Endodermal cell (in vitro differentiated cells): Measurements from ENCODE around the gene PPFIA3. TPM values are rescaled to one million over a fixed set of nuclear protein-coding genes. Genes with fewer than 3 reads are reported as not detected.

Source experiments
- DNase-seq: peaks from one replicate; pipeline ENCODE4 v3.0.0-alpha.2; 2017
- H3K27ac ChIP-seq: 2 replicates; pipeline ENCODE4 v1.5.1; 2013; ENCODE audit warnings: mild to moderate bottlenecking, low read depth, low read length, moderate library complexity
- H3K27me3 ChIP-seq: 2 replicates; pipeline ENCODE4 v1.6.1; 2013; ENCODE audit warnings: mild to moderate bottlenecking, low read length, moderate library complexity; ENCODE audit not compliant: insufficient read depth, control insufficient read depth, poor library complexity, severe bottlenecking
- H3K36me3 ChIP-seq: 2 replicates; pipeline ENCODE4 v1.7.0; 2013; ENCODE audit warnings: mild to moderate bottlenecking, low read length, moderate library complexity; ENCODE audit not compliant: control insufficient read depth, insufficient read depth
- H3K4me1 ChIP-seq: one replicate; pipeline ENCODE4 v1.7.0; 2013; ENCODE audit warnings: low read length; ENCODE audit not compliant: control insufficient read depth, insufficient read depth
- H3K4me3 ChIP-seq: 2 replicates; pipeline ENCODE4 v1.5.1; 2013; ENCODE audit warnings: mild to moderate bottlenecking, low read length, moderate library complexity
- H3K9ac ChIP-seq: 2 replicates; pipeline ENCODE4 v1.6.1; 2013; ENCODE audit warnings: mild to moderate bottlenecking, low read length, moderate library complexity; ENCODE audit not compliant: poor library complexity, severe bottlenecking; ENCODE audit errors: extremely low read depth
- H3K9me3 ChIP-seq: 2 replicates; pipeline ENCODE4 v1.6.1; 2013; ENCODE audit warnings: mild to moderate bottlenecking, low read length, moderate library complexity; ENCODE audit not compliant: control insufficient read depth
- H3K27ac Mint-ChIP-seq: 2 replicates; pipeline ENCODE4 v1.8.0; 2020; ENCODE audit warnings: mixed read lengths
- H3K27me3 Mint-ChIP-seq: 2 replicates; pipeline ENCODE4 v1.8.0; 2021; ENCODE audit warnings: mild to moderate bottlenecking, mixed read lengths; ENCODE audit not compliant: insufficient read depth
- H3K36me3 Mint-ChIP-seq: 2 replicates; pipeline ENCODE4 v1.8.0; 2020; ENCODE audit warnings: low read depth, mixed read lengths
- H3K4me1 Mint-ChIP-seq: 2 replicates; pipeline ENCODE4 v1.8.0; 2020; ENCODE audit warnings: mixed read lengths
- H3K4me3 Mint-ChIP-seq: 2 replicates; pipeline ENCODE4 v1.8.0; 2020; ENCODE audit warnings: mild to moderate bottlenecking, moderate library complexity, mixed read lengths
- H3K9me3 Mint-ChIP-seq: 2 replicates; pipeline ENCODE4 v1.8.0; 2020; ENCODE audit warnings: mild to moderate bottlenecking, mixed read lengths
- CTCF ChIP-seq: fragments of 200-600 bp; sonication (generic); conservative IDR thresholded peaks from 2 replicates; pipeline ENCODE4 v1.5.0; 2021; ENCODE audit warnings: antibody characterized with exemption, mild to moderate bottlenecking
- WGBS, 2 experiments: methylation state at CpG; one replicate each; pipeline versions ENCODE4 v1.1.5 to v1.1.7; 2013; ENCODE audit warnings: missing lambda C conversion rate in 2 of 2, mixed read lengths in 1 of 2; ENCODE audit not compliant: insufficient coverage in 1 of 2, insufficient read length in 1 of 2; 5-methylcytosine and 5-hydroxymethylcytosine counted together
- total RNA-seq, 2 donors: library from RNA; stranded (reverse); fragmentation: NEBNext Ultra II Directional in 1 of 2; extraction: Animal tissue kit (Norgen Biotek cat#: 25700) in 1 of 2; gene quantifications; 2 replicates in 1 of 2; 3 replicates in 1 of 2; pipeline ENCODE4 v1.2.1, GENCODE V29; 2021

The PPFIA3 gene
- total RNA-seq, 2 donors from 2014 or later: 7.4 to 16.5 TPM

- peak overlapping the region; percentile 97 for H3K4me3 ChIP-seq
- peak overlapping the region; percentile 90 for H3K9ac ChIP-seq
- TF ChIP-seq CTCF: no peak
- Mint-ChIP-seq H3K9me3 (peaks cover 4% of the 10 kb centered on the region), H3K4me3 (peak overlapping the region; percentile 95), H3K27me3 (peaks cover 16% of the 10 kb centered on the region), H3K4me1 (peaks cover 10% of the 10 kb centered on the region), H3K36me3 (peaks cover 38% of the 10 kb centered on the region), H3K27ac (peak overlapping the region; percentile 95)
- WGBS, 2 experiments: 3 to 5% methylated on average over 14 of the region's 14 CpGs
- H3K4me1 ChIP-seq: no peaks in the 10 kb centered on the region
- H3K27ac ChIP-seq: peak overlapping the region; percentile 91
- H3K36me3 ChIP-seq: peaks cover 40% of the 10 kb centered on the region
- no peak for DNase-seq
- no peaks in the 10 kb centered on the region for H3K27me3 ChIP-seq
- no peaks in the 10 kb centered on the region for H3K9me3 ChIP-seq
Measured at GRCh38 chr19:49085868-49086232, 33.5 kb upstream of the PPFIA3 start.

GRCh38 chr19:49086296-49086695 is 33.0 kb upstream of the PPFIA3 start:
- H3K27ac Mint-ChIP-seq: peak overlapping the region; percentile 95
- peaks cover 4% of the 10 kb centered on the region for H3K9me3 Mint-ChIP-seq
- Histone ChIP-seq H3K9ac (peak overlapping the region; percentile 90), H3K4me1 (no peaks in the 10 kb centered on the region), H3K27me3 (no peaks in the 10 kb centered on the region), H3K27ac (no peak overlapping the region), H3K4me3 (peak overlapping the region; percentile 97), H3K36me3 (peaks cover 45% of the 10 kb centered on the region), H3K9me3 (no peaks in the 10 kb centered on the region)
- no peak for TF ChIP-seq CTCF
- 69 to 74% methylated on average over 10 to 11 of the region's 11 CpGs for WGBS, 2 experiments
- H3K27me3 Mint-ChIP-seq: peaks cover 13% of the 10 kb centered on the region
- H3K36me3 Mint-ChIP-seq: peaks cover 41% of the 10 kb centered on the region
- H3K4me3 Mint-ChIP-seq: peak overlapping the region; percentile 95
- peaks cover 10% of the 10 kb centered on the region for H3K4me1 Mint-ChIP-seq
- DNase-seq: no peak

GRCh38 chr19:49091391-49092038 is 27.8 kb upstream of the PPFIA3 start:
- peaks cover 3% of the 10 kb centered on the region for H3K4me1 Mint-ChIP-seq
- no peak for TF ChIP-seq CTCF
- Histone ChIP-seq H3K9me3 (no peaks in the 10 kb centered on the region), H3K27me3 (no peaks in the 10 kb centered on the region), H3K4me1 (no peaks in the 10 kb centered on the region), H3K36me3 (peaks cover 90% of the 10 kb centered on the region), H3K4me3 (no peak overlapping the region), H3K27ac (no peak overlapping the region), H3K9ac (no peak overlapping the region)
- no peak overlapping the region for H3K4me3 Mint-ChIP-seq
- peaks cover 77% of the 10 kb centered on the region for H3K36me3 Mint-ChIP-seq
- no peaks in the 10 kb centered on the region for H3K27me3 Mint-ChIP-seq
- no peak overlapping the region for H3K27ac Mint-ChIP-seq
- DNase-seq: no peak
- WGBS, 2 experiments: 95 to 96% methylated on average over 14 to 17 of the region's 17 CpGs
- no peaks in the 10 kb centered on the region for H3K9me3 Mint-ChIP-seq
